ENCODE results near the gene CRIP1.

The CRIP1 gene

GRCh38 chr14:105481886-105482457, 4.7 kb upstream of the CRIP1 start:
- in situ Hi-C loops (cut with HindIII; ENCODE audit: low pct_ligation_motif_present, low sequenced_read_pairs), result no loop called here
- peak; percentile 25 for TF ChIP-seq CTCF (IDR thresholded peaks at IDR 0.05; ENCODE audit: low read depth, low read length, missing control alignments)
- DNase-seq, result peak; percentile 98
- Histone ChIP-seq H3K27ac (peak overlapping the region; percentile 97), H3K27me3 (replicated peaks) (peaks cover 8% of the 10 kb centered on the region), H3K36me3 (replicated peaks) (no peaks in the 10 kb centered on the region), H3K4me3 (ENCODE audit: low read depth, low read length) (peak overlapping the region; percentile 53)

DNA sequence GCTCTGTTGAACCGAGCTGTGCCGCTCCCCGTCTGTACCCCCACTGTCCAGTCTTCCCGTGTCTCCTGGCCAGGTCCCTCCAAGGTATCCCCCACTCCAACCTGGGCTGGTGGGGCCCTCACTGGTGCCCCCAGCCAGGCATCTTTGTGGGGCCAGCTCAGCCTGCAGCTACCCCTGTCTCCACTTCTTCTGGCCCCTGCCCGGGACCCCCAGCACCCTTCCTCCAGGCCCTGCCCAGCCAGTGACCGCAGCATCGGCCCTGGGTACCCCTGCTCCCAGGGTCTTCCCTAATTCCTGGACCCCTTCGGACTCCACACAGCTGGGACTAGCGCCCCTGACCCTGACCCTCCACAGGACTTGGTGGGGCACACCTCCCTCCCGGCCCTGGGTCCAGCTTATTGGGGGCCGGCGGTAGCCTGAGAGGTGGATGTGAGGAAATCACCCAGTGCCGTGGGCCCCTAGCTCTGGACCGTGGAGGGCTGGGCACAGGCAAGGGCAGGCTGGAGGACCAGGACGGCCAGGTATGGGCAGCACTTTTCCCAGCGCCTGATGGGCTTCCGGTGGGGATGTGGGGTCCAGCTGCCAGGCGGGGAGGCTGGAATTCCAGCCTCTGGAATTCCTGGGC, 4.1 kb upstream of the CRIP1 start:
- Histone ChIP-seq H3K36me3 (replicated peaks) (no peaks in the 10 kb centered on the region), H3K4me3 (ENCODE audit: low read depth, low read length) (no peak overlapping the region), H3K27me3 (replicated peaks) (peaks cover 14% of the 10 kb centered on the region), H3K27ac (peak overlapping the region; percentile 97)
- in situ Hi-C loops (cut with HindIII; ENCODE audit: low pct_ligation_motif_present, low sequenced_read_pairs), result no loop called here
- DNase-seq, result no peak
- no peak for TF ChIP-seq CTCF (IDR thresholded peaks at IDR 0.05; ENCODE audit: low read depth, low read length, missing control alignments)

DNA sequence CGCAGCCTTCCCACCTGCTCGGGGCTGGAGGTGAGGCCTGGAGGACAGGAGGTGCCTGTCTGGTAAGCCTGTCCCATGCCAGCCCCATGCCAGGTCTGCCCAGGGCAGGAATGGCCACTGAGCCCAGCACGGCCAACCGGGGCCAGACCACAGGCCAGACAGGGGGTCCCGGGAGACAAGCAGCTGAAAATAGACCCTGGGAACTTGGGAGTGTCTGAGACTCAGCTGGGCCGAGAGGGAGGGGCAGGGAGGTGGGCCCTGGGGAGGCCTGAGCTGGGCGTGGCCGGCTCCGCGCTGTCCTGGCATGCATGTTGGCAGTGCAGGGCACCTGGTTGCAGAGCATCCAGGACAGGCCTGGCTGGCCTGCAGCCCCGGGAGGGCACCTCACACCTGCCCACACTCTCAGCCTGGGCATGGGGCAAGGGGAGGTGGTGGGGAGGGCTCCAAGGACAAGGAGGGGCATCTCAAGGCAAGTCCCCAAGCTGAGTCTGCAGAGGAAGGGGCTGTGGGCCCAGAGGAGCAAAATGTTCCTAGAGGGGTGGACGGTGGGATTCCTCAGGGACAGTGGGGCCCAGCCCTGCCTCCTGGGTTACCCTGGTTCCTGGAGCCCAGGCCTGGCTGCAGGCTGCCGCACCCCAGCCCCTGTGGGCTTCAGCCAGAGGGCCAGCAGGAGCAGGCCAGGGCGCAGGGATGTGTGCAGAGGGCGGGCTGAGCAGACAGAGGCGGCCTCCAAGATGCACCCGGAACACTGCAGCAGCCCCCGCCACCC, 3.2 kb upstream of the CRIP1 start:
- in situ Hi-C loops (cut with HindIII; ENCODE audit: low pct_ligation_motif_present, low sequenced_read_pairs), result no loop called here
- no peak for DNase-seq
- Histone ChIP-seq H3K4me3 (ENCODE audit: low read depth, low read length) (no peak overlapping the region), H3K27me3 (replicated peaks) (peaks cover 19% of the 10 kb centered on the region), H3K27ac (no peak overlapping the region), H3K36me3 (replicated peaks) (no peaks in the 10 kb centered on the region)
- TF ChIP-seq CTCF (IDR thresholded peaks at IDR 0.05; ENCODE audit: low read depth, low read length, missing control alignments), result no peak

DNA sequence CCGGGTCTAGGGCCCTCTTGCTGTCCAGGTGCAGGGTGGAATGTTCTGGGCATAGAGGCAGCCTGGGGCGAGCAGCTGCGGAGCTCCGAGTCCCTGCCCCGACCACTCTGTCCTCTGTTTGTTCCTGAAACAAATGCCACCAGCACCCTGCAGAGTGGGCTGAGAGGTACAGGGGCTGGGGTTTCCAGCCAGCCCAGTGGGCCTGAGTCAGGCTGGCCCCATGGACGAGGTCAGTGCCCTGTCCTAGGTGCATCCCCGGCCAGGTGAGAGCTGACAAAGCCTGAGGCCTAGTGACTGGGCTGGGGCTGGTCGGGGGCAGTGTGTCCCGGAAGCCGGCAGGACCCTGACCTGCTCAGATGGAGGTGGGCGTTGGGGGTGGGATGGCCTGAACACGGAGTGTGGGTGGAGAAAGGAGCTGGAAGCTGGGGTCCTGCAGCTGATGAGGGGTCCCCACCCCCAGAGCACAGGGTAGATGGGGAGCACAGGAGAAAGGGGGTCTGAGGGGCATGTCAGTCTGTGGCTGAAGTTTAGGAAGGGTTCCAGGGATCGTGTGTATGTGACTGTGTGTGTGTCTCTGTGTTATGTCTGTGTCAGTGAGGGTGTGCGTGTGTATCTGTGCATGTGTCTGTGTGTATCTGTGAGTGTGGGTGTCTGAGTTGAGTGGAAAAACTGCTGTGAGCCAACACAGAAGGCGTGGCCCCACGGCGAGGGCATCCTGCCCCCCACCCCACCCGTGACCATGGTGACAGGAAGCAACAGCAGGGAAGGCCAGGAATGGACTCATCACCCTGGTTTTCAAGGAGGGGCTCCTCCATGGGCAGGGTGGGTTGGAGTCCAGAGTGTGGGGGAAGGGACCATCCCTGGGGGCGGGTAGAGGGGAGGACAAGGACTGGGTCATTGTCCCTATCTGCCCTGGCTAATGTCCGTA, 2.4 kb upstream of the CRIP1 start:
- no peak overlapping the region for H3K27ac ChIP-seq

More for the DNA sequence above, 2.4 kb upstream of the CRIP1 start:
- in situ Hi-C loops (cut with HindIII; ENCODE audit: low pct_ligation_motif_present, low sequenced_read_pairs), result no loop called here
- TF ChIP-seq CTCF (IDR thresholded peaks at IDR 0.05; ENCODE audit: low read depth, low read length, missing control alignments), result no peak
- H3K36me3 ChIP-seq (replicated peaks), result no peaks in the 10 kb centered on the region
- H3K4me3 ChIP-seq (ENCODE audit: low read depth, low read length), result no peak overlapping the region
- DNase-seq, result no peak
- H3K27me3 ChIP-seq (replicated peaks), result peaks cover 19% of the 10 kb centered on the region

Measured in brain microvascular endothelial cell (primary cell).